Prostate gland (tissue), 2 donors: ENCODE results near the gene LPCAT3.

Experiments
- CTCF ChIP-seq, 4 experiments: fragments of 200-600 bp in 2 of 4; fragments of 450-650 bp in 2 of 4; sonication (generic) in 2 of 4; IDR thresholded peaks; 1 replicate in 3 of 4; 2 replicates in 1 of 4; pipeline ENCODE4 v1.5.1; 2016 to 2019; ENCODE audit warnings: antibody characterized with exemption in 4 of 4, mild to moderate bottlenecking in 2 of 4, moderate library complexity in 2 of 4
- POLR2A ChIP-seq: fragments of 450-650 bp; IDR thresholded peaks from one replicate; pipeline ENCODE4 v1.6.1; 2016; ENCODE audit warnings: antibody characterized with exemption, mild to moderate bottlenecking

- TF ChIP-seq POLR2A (no peak), CTCF (IDR thresholded peaks at IDR 0.05) (no peak)
Observed at GRCh38 chr12:6950811-6951540, 67.3 kb downstream of the LPCAT3 start, which contains the start of gene PTPN6.
